HEK293 (cell line): ENCODE measurements around the gene RAP1GAP.

Experiments
- GLI2 ChIP-seq: fragments of 450-650 bp; formaldehyde crosslinking; IDR thresholded peaks from 2 replicates; pipeline ENCODE4; 2017; ENCODE audit warnings: missing biosample characterization, missing genetic modification characterization, low read depth, borderline replicate concordance
- HOXC10 ChIP-seq: sonication (generic); formaldehyde crosslinking; IDR thresholded peaks from 2 replicates; pipeline ENCODE4 v1.8.1; 2023; ENCODE audit warnings: mild to moderate bottlenecking, missing genetic modification reagents
- IKZF3 ChIP-seq: fragments of 450-650 bp; IDR thresholded peaks from 2 replicates; pipeline ENCODE4 v1.5.0; 2018; ENCODE audit warnings: missing biosample characterization, mild to moderate bottlenecking, missing genetic modification characterization, moderate library complexity
- INSM2 ChIP-seq: fragments of 450-650 bp; formaldehyde crosslinking; IDR thresholded peaks from 2 replicates; pipeline ENCODE4 v1.5.1; 2016; ENCODE audit warnings: missing biosample characterization, missing genetic modification characterization
- KLF1 ChIP-seq: fragments of 450-650 bp; formaldehyde crosslinking; IDR thresholded peaks from 2 replicates; pipeline ENCODE4 v1.5.1; 2016; ENCODE audit warnings: missing biosample characterization, missing genetic modification characterization
- KLF16 ChIP-seq: fragments of 450-650 bp; formaldehyde crosslinking; IDR thresholded peaks from 2 replicates; pipeline ENCODE4 v1.5.1; 2017; ENCODE audit warnings: missing biosample characterization, missing genetic modification characterization
- OVOL3 ChIP-seq: fragments of 450-650 bp; formaldehyde crosslinking; IDR thresholded peaks from 2 replicates; pipeline ENCODE4 v1.5.1; 2016; ENCODE audit warnings: missing biosample characterization, missing genetic modification characterization
- PBX3 ChIP-seq: sonication (generic); formaldehyde crosslinking; IDR thresholded peaks from 2 replicates; pipeline ENCODE4 v1.8.1; 2022; ENCODE audit warnings: mild to moderate bottlenecking, moderate library complexity, missing genetic modification reagents
- REPIN1 ChIP-seq: fragments of 450-650 bp; formaldehyde crosslinking; IDR thresholded peaks from 2 replicates; pipeline ENCODE4 v1.5.1; 2017; ENCODE audit warnings: missing biosample characterization, missing genetic modification characterization, low read depth
- REST ChIP-seq: fragments of 450-650 bp; formaldehyde crosslinking; IDR thresholded peaks from 2 replicates; pipeline ENCODE4 v1.5.1; 2016; ENCODE audit warnings: missing biosample characterization, missing genetic modification characterization
- SP3 ChIP-seq: fragments of 450-650 bp; formaldehyde crosslinking; IDR thresholded peaks from 2 replicates; pipeline ENCODE4 v1.5.1; 2016; ENCODE audit warnings: missing biosample characterization, missing genetic modification characterization
- SP7 ChIP-seq: fragments of 450-650 bp; formaldehyde crosslinking; IDR thresholded peaks from 2 replicates; pipeline ENCODE4 v1.5.1; 2016; ENCODE audit warnings: missing biosample characterization, missing genetic modification characterization
- YY1 ChIP-seq: fragments of 450-650 bp; formaldehyde crosslinking; IDR thresholded peaks from 2 replicates; pipeline ENCODE4 v1.5.1; 2018; ENCODE audit warnings: missing biosample characterization, missing genetic modification characterization
- ZBTB6 ChIP-seq: fragments of 450-650 bp; formaldehyde crosslinking; IDR thresholded peaks from 2 replicates; pipeline ENCODE4 v1.5.1; 2017; ENCODE audit warnings: missing biosample characterization, missing genetic modification characterization
- ZFP37 ChIP-seq: fragments of 450-650 bp; formaldehyde crosslinking; IDR thresholded peaks from 2 replicates; pipeline ENCODE4 v1.5.1; 2016; ENCODE audit warnings: missing biosample characterization, missing genetic modification characterization
- ZNF10 ChIP-seq: fragments of 450-650 bp; formaldehyde crosslinking; IDR thresholded peaks from 2 replicates; pipeline ENCODE4 v1.5.1; 2017; ENCODE audit warnings: missing biosample characterization, missing genetic modification characterization
- ZNF184 ChIP-seq: fragments of 450-650 bp; IDR thresholded peaks from 2 replicates; pipeline ENCODE4 v1.5.1; 2018; ENCODE audit warnings: missing biosample characterization, mild to moderate bottlenecking, missing genetic modification characterization
- ZNF239 ChIP-seq: fragments of 450-650 bp; formaldehyde crosslinking; IDR thresholded peaks from 2 replicates; pipeline ENCODE4 v1.5.1; 2016; ENCODE audit warnings: missing biosample characterization, missing genetic modification characterization
- ZNF248 ChIP-seq: fragments of 450-650 bp; formaldehyde crosslinking; IDR thresholded peaks from 2 replicates; pipeline ENCODE4 v1.5.1; 2017; ENCODE audit warnings: missing biosample characterization, missing genetic modification characterization
- ZNF391 ChIP-seq: fragments of 450-650 bp; formaldehyde crosslinking; IDR thresholded peaks from 2 replicates; pipeline ENCODE4 v1.5.1; 2016; ENCODE audit warnings: low read depth, missing biosample characterization, missing genetic modification characterization, borderline replicate concordance
- ZNF488 ChIP-seq: fragments of 450-650 bp; formaldehyde crosslinking; IDR thresholded peaks from 2 replicates; pipeline ENCODE4 v1.5.1; 2016; ENCODE audit warnings: missing biosample characterization, missing genetic modification characterization
- ZNF530 ChIP-seq: fragments of 450-650 bp; formaldehyde crosslinking; IDR thresholded peaks from 2 replicates; pipeline ENCODE4 v1.5.1; 2016; ENCODE audit warnings: low read depth, missing biosample characterization, missing genetic modification characterization
- ZNF549 ChIP-seq: fragments of 450-650 bp; IDR thresholded peaks from 2 replicates; pipeline ENCODE4 v1.5.1; 2018; ENCODE audit warnings: missing biosample characterization, missing genetic modification characterization, mild to moderate bottlenecking, inconsistent platforms, moderate library complexity
- ZNF596 ChIP-seq: fragments of 450-650 bp; IDR thresholded peaks from 2 replicates; pipeline ENCODE4 v1.5.0; 2018; ENCODE audit warnings: missing biosample characterization, mild to moderate bottlenecking, missing genetic modification characterization, moderate library complexity
- ZNF623 ChIP-seq: fragments of 450-650 bp; formaldehyde crosslinking; IDR thresholded peaks from 2 replicates; pipeline ENCODE4 v1.5.1; 2016; ENCODE audit warnings: missing biosample characterization, missing genetic modification characterization
- ZNF658 ChIP-seq: fragments of 450-650 bp; formaldehyde crosslinking; IDR thresholded peaks from 2 replicates; pipeline ENCODE4; 2016; ENCODE audit warnings: missing biosample characterization, missing genetic modification characterization
- ZNF76 ChIP-seq: fragments of 450-650 bp; formaldehyde crosslinking; IDR thresholded peaks from 2 replicates; pipeline ENCODE4; 2016; ENCODE audit warnings: low read depth, missing biosample characterization, missing genetic modification characterization, borderline replicate concordance
- ZNF776 ChIP-seq: fragments of 450-650 bp; formaldehyde crosslinking; IDR thresholded peaks from 2 replicates; pipeline ENCODE4 v1.5.0; 2017; ENCODE audit warnings: missing biosample characterization, missing genetic modification characterization, borderline replicate concordance
- ZNF791 ChIP-seq: fragments of 450-650 bp; formaldehyde crosslinking; IDR thresholded peaks from 2 replicates; pipeline ENCODE4 v1.5.1; 2016; ENCODE audit warnings: missing biosample characterization, missing genetic modification characterization
- ZNF843 ChIP-seq: fragments of 450-650 bp; formaldehyde crosslinking; IDR thresholded peaks from 2 replicates; pipeline ENCODE4 v1.5.1; 2016; ENCODE audit warnings: missing biosample characterization, missing genetic modification characterization

The RAP1GAP gene

GRCh38 chr1:21659099-21659923 lies 9.8 kb downstream of the RAP1GAP start (continued):
- TF ChIP-seq SP3 (tag by site-specific recombination) = peak; percentile 63
- peak; percentile 100 for TF ChIP-seq REST
- peak; percentile 74 for TF ChIP-seq ZNF843 (tag by site-specific recombination)
- TF ChIP-seq ZNF488 (tag by site-specific recombination) = no peak
- peak; percentile 89 for TF ChIP-seq SP7 (tag by site-specific recombination)
- TF ChIP-seq ZNF248 (tag by site-specific recombination) = no peak
- no peak for TF ChIP-seq ZNF658
- 0 out of 2 replicates have a peak, but pooled peaks have one; percentile 56 for TF ChIP-seq HOXC10 (CRISPR knock-in tag)
- 0 out of 2 replicates have a peak, but pooled peaks have one; percentile 24 for TF ChIP-seq OVOL3 (tag by site-specific recombination)
- 0 out of 2 replicates have a peak, but pooled peaks have one; percentile 32 for TF ChIP-seq ZNF10 (tag by site-specific recombination)
- no peak for TF ChIP-seq ZNF239 (tag by site-specific recombination)
- no peak for TF ChIP-seq ZNF791
- TF ChIP-seq REPIN1 (tag by site-specific recombination) = 0 out of 2 replicates have a peak, but pooled peaks have one; percentile 81
- peak; percentile 82 for TF ChIP-seq KLF16 (tag by site-specific recombination)
- peak; percentile 73; the same call in 1 of the 2 replicates for TF ChIP-seq ZFP37 (tag by site-specific recombination)
- TF ChIP-seq KLF1 (tag by site-specific recombination) = peak; percentile 95
- peak; percentile 71 for TF ChIP-seq INSM2
- no peak for TF ChIP-seq ZNF530 (tag by site-specific recombination)
- TF ChIP-seq GLI2 = no peak; the same call in 1 of the 2 replicates
- peak; percentile 11; the same call in 1 of the 2 replicates for TF ChIP-seq IKZF3 (tag by site-specific recombination)
- TF ChIP-seq ZNF596 (tag by site-specific recombination) = no peak
- peak; percentile 40; the same call in 1 of the 2 replicates for TF ChIP-seq YY1 (tag by site-specific recombination)
- TF ChIP-seq ZNF76 (tag by site-specific recombination) = peak; percentile 52; the same call in 1 of the 2 replicates
- TF ChIP-seq ZNF623 (tag by site-specific recombination) = peak; percentile 60
- TF ChIP-seq PBX3 = peak; percentile 72; the same call in 1 of the 2 replicates
- peak; percentile 77; the same call in 1 of the 2 replicates for TF ChIP-seq ZNF184 (tag by site-specific recombination)
- no peak for TF ChIP-seq ZNF776 (tag by site-specific recombination)
- TF ChIP-seq ZBTB6 (tag by site-specific recombination) = peak; percentile 75
- peak; percentile 81; the same call in 1 of the 2 replicates for TF ChIP-seq ZNF391 (tag by site-specific recombination)
- no peak for TF ChIP-seq ZNF549 (tag by site-specific recombination)
